Measurements from ENCODE around the gene GARNL3. TPM values are rescaled to one million over a fixed set of nuclear protein-coding genes. Genes with fewer than 3 reads are reported as not detected.

The GARNL3 gene
- total RNA-seq, 5 donors from 2014 or later (not counting 1 experiment from before 2014, with no cell fraction given) = 3.3 to 5.7 (median 3.6) TPM

GRCh38 chr9:127380479-127380878, 115.9 kb downstream of the GARNL3 start:
- POLR2A ChIA-PET = no interaction called here
- H3K4me3 ChIP-seq (ENCODE audit: control insufficient read depth in 1 of 2, extremely low read depth in 1 of 2, low read length in 1 of 2) = no peak overlapping the region

GRCh38 chr9:127382541-127382940, 118.0 kb downstream of the GARNL3 start:
- H3K4me1 ChIP-seq (ENCODE audit: control insufficient read depth in 1 of 2, extremely low read depth in 1 of 2, insufficient read depth in 2 of 2, low read length in 2 of 2) = peaks cover 0 to 8% of the 10 kb centered on the region in 2 experiments
- peaks cover 0 to 10% (median 0%) of the 10 kb centered on the region in 3 donors for H3K9me3 Mint-ChIP-seq
- no peak overlapping the region for H3K27ac ChIP-seq (ENCODE audit: low read length)
- peaks cover 2% of the 10 kb centered on the region for H3K9me3 ChIP-seq
- H3K27me3 ChIP-seq (replicated peaks in 1 of 2; ENCODE audit: control insufficient read depth in 2 of 2, extremely low read depth in 1 of 2, insufficient read depth in 2 of 2, low read length in 1 of 2) = peaks cover 5 to 76% of the 10 kb centered on the region in 2 experiments
- no peaks in the 10 kb centered on the region for H3K36me3 Mint-ChIP-seq
- H3K27me3 Mint-ChIP-seq = peaks cover 61 to 77% of the 10 kb centered on the region in 2 donors
- no peak overlapping the region for H3K4me3 ChIP-seq (ENCODE audit: control insufficient read depth in 1 of 2, extremely low read depth in 1 of 2, low read length in 1 of 2)
- CTCF ChIA-PET = no interaction called here
- POLR2A ChIA-PET = no interaction called here
- H3K4me3 Mint-ChIP-seq = no peak overlapping the region
- no peak for ATAC-seq (replicated peaks in 1 of 4)
- DNase-seq = no peak
- no peak overlapping the region for H3K27ac Mint-ChIP-seq
- H3K36me3 ChIP-seq (ENCODE audit: control insufficient read depth in 2 of 2, extremely low read depth in 1 of 2, insufficient read depth in 1 of 2, low read length in 1 of 2) = no peaks in the 10 kb centered on the region
- H3K4me1 Mint-ChIP-seq = peaks cover 6 to 18% (median 7%) of the 10 kb centered on the region in 3 donors
- no CpG with 5 or more reads among the region's 2 CpGs for WGBS (ENCODE audit: insufficient coverage)

More at GRCh38 chr9:127380479-127380878, 115.9 kb downstream of the GARNL3 start:
- H3K4me1 Mint-ChIP-seq = peaks cover 0 to 2% (median 0%) of the 10 kb centered on the region in 3 donors
- peaks cover 0 to 10% (median 0%) of the 10 kb centered on the region in 3 donors for H3K9me3 Mint-ChIP-seq
- H3K36me3 Mint-ChIP-seq = no peaks in the 10 kb centered on the region
- Histone ChIP-seq H3K9me3 (peaks cover 2% of the 10 kb centered on the region), H3K27ac (ENCODE audit: low read length) (no peak overlapping the region), H3K27me3 (replicated peaks in 1 of 2; ENCODE audit: control insufficient read depth in 2 of 2, extremely low read depth in 1 of 2, insufficient read depth in 2 of 2, low read length in 1 of 2) (peaks cover 7 to 68% of the 10 kb centered on the region in 2 experiments), H3K4me1 (ENCODE audit: control insufficient read depth in 1 of 2, extremely low read depth in 1 of 2, insufficient read depth in 2 of 2, low read length in 2 of 2) (no peaks in the 10 kb centered on the region), H3K36me3 (ENCODE audit: control insufficient read depth in 2 of 2, extremely low read depth in 1 of 2, insufficient read depth in 1 of 2, low read length in 1 of 2) (no peaks in the 10 kb centered on the region)
- H3K27me3 Mint-ChIP-seq = peaks cover 57 to 77% of the 10 kb centered on the region in 2 donors
- no peak for DNase-seq
- no peak overlapping the region for H3K27ac Mint-ChIP-seq
- H3K4me3 Mint-ChIP-seq = no peak overlapping the region
- no peak for ATAC-seq (replicated peaks in 1 of 4)
- CTCF ChIA-PET = no interaction called here
- WGBS (ENCODE audit: insufficient coverage) = 95% methylated on average over 3 of the region's 3 CpGs

GRCh38 chr9:127384016-127384730, 119.6 kb downstream of the GARNL3 start:
- 81% methylated on average over 11 of the region's 11 CpGs for WGBS (ENCODE audit: insufficient coverage)
- H3K27me3 ChIP-seq (replicated peaks in 1 of 2; ENCODE audit: control insufficient read depth in 2 of 2, extremely low read depth in 1 of 2, insufficient read depth in 2 of 2, low read length in 1 of 2) = peaks cover 5 to 69% of the 10 kb centered on the region in 2 experiments

DNA sequence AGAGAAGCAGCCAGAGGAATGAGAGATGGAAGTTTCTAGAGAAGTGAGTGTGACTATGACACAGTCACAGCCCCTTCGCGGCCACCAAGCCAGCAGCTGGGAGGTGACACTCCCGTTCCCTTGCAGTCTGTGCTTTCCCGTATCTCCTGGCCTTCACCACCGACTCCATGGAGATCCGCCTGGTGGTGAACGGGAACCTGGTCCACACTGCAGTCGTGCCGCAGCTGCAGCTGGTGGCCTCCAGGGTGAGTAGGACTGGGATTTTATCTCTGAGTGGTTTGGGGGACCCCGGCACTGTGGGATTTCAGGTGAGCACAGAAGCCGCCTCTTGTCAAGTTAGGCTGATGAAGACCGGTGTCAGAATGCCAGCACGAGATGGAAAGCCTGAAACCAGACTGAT, 120.3 kb downstream of the GARNL3 start:
- H3K4me1 ChIP-seq (ENCODE audit: control insufficient read depth in 1 of 2, extremely low read depth in 1 of 2, insufficient read depth in 2 of 2, low read length in 2 of 2) = peaks cover 14 to 30% of the 10 kb centered on the region in 2 experiments
- H3K36me3 ChIP-seq (ENCODE audit: control insufficient read depth in 2 of 2, extremely low read depth in 1 of 2, insufficient read depth in 1 of 2, low read length in 1 of 2) = no peaks in the 10 kb centered on the region
- peaks cover 5 to 72% of the 10 kb centered on the region in 2 experiments for H3K27me3 ChIP-seq (replicated peaks in 1 of 2; ENCODE audit: control insufficient read depth in 2 of 2, extremely low read depth in 1 of 2, insufficient read depth in 2 of 2, low read length in 1 of 2)
- no peak overlapping the region for H3K4me3 ChIP-seq (ENCODE audit: control insufficient read depth in 1 of 2, extremely low read depth in 1 of 2, low read length in 1 of 2)
- Mint-ChIP-seq H3K4me3 (no peak overlapping the region), H3K4me1 (peaks cover 24 to 35% (median 26%) of the 10 kb centered on the region in 3 donors), H3K27ac (no peak overlapping the region), H3K9me3 (peaks cover 0 to 4% (median 0%) of the 10 kb centered on the region in 3 donors), H3K36me3 (no peaks in the 10 kb centered on the region), H3K27me3 (peaks cover 54 to 73% of the 10 kb centered on the region in 2 donors)
- peaks cover 2% of the 10 kb centered on the region for H3K9me3 ChIP-seq
- no peak for DNase-seq
- whole genome bisulfite sequencing (ENCODE audit: insufficient coverage) = 89% methylated on average over 12 of the region's 13 CpGs
- POLR2A ChIA-PET = no interaction called here
- CTCF ChIA-PET = interaction anchor here in 1 of 2 donors (0.5 kb wide), 1 partner anchor 18 kb away, joined by 8 read pairs; no protein-coding TSS in a partner anchor
- no peak overlapping the region for H3K27ac ChIP-seq (ENCODE audit: low read length)
- ATAC-seq (replicated peaks in 1 of 4) = no peak

More at GRCh38 chr9:127384016-127384730, 119.6 kb downstream of the GARNL3 start:
- Mint-ChIP-seq H3K27me3 (peaks cover 58 to 74% of the 10 kb centered on the region in 2 donors), H3K27ac (no peak overlapping the region), H3K36me3 (no peaks in the 10 kb centered on the region), H3K4me3 (no peak overlapping the region), H3K4me1 (peaks cover 21 to 32% (median 21%) of the 10 kb centered on the region in 3 donors), H3K9me3 (peaks cover 0 to 8% (median 0%) of the 10 kb centered on the region in 3 donors)
- CTCF ChIA-PET = no interaction called here
- Histone ChIP-seq H3K9me3 (peaks cover 2% of the 10 kb centered on the region), H3K4me3 (ENCODE audit: control insufficient read depth in 1 of 2, extremely low read depth in 1 of 2, low read length in 1 of 2) (no peak overlapping the region), H3K27ac (ENCODE audit: low read length) (no peak overlapping the region), H3K36me3 (ENCODE audit: control insufficient read depth in 2 of 2, extremely low read depth in 1 of 2, insufficient read depth in 1 of 2, low read length in 1 of 2) (no peaks in the 10 kb centered on the region), H3K4me1 (ENCODE audit: control insufficient read depth in 1 of 2, extremely low read depth in 1 of 2, insufficient read depth in 2 of 2, low read length in 2 of 2) (peaks cover 11 to 24% of the 10 kb centered on the region in 2 experiments)
- DNase-seq (peak in 1 of 35 experiments; percentile 2), ATAC-seq (replicated peaks in 1 of 4) (no peak)
- POLR2A ChIA-PET = no interaction called here

DNA sequence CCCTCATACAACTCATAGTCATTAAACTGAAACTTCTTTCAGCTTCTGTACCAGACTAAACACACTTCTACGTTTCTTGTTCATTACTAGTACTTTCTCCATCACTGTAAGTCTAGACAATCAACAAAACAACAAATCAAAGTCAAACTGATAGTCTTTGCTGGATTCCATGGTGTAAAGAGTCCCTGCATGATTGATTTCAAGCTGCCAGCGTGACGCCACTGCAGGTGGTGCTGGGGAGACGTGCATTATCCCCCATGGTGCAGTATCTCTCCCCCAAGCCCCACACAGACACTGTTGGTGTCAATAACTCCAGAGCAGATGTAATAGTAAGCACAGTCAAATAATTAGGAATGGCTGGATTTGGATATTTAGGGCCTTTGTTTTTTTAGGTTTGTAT, 121.7 kb downstream of the GARNL3 start:
- ChIA-PET POLR2A (no interaction called here), CTCF (no interaction called here)
- no CpG with 5 or more reads among the region's 4 CpGs for WGBS (ENCODE audit: insufficient coverage)
- Histone ChIP-seq H3K4me3 (ENCODE audit: control insufficient read depth in 1 of 2, extremely low read depth in 1 of 2, low read length in 1 of 2) (no peak overlapping the region), H3K4me1 (ENCODE audit: control insufficient read depth in 1 of 2, extremely low read depth in 1 of 2, insufficient read depth in 2 of 2, low read length in 2 of 2) (peaks cover 14 to 37% of the 10 kb centered on the region in 2 experiments), H3K36me3 (ENCODE audit: control insufficient read depth in 2 of 2, extremely low read depth in 1 of 2, insufficient read depth in 1 of 2, low read length in 1 of 2) (no peaks in the 10 kb centered on the region), H3K27me3 (replicated peaks in 1 of 2; ENCODE audit: control insufficient read depth in 2 of 2, extremely low read depth in 1 of 2, insufficient read depth in 2 of 2, low read length in 1 of 2) (peaks cover 3 to 74% of the 10 kb centered on the region in 2 experiments), H3K27ac (ENCODE audit: low read length) (no peak overlapping the region), H3K9me3 (no peaks in the 10 kb centered on the region)
- DNase-seq (no peak), ATAC-seq (replicated peaks in 1 of 4) (no peak)
- Mint-ChIP-seq H3K27ac (no peak overlapping the region), H3K36me3 (no peaks in the 10 kb centered on the region), H3K4me1 (peaks cover 28 to 41% (median 30%) of the 10 kb centered on the region in 3 donors), H3K9me3 (no peaks in the 10 kb centered on the region), H3K27me3 (peaks cover 53 to 75% of the 10 kb centered on the region in 2 donors), H3K4me3 (no peak overlapping the region)

GRCh38 chr9:127386981-127387380, 122.4 kb downstream of the GARNL3 start:
- H3K4me3 Mint-ChIP-seq = no peak overlapping the region
- H3K27me3 ChIP-seq (replicated peaks in 1 of 2; ENCODE audit: control insufficient read depth in 2 of 2, extremely low read depth in 1 of 2, insufficient read depth in 2 of 2, low read length in 1 of 2) = peaks cover 7 to 76% of the 10 kb centered on the region in 2 experiments
- H3K36me3 ChIP-seq (ENCODE audit: control insufficient read depth in 2 of 2, extremely low read depth in 1 of 2, insufficient read depth in 1 of 2, low read length in 1 of 2) = no peaks in the 10 kb centered on the region
- no peaks in the 10 kb centered on the region for H3K9me3 ChIP-seq
- no peaks in the 10 kb centered on the region for H3K36me3 Mint-ChIP-seq
- peaks cover 55 to 76% of the 10 kb centered on the region in 2 donors for H3K27me3 Mint-ChIP-seq
- peaks cover 14 to 37% of the 10 kb centered on the region in 2 experiments for H3K4me1 ChIP-seq (ENCODE audit: control insufficient read depth in 1 of 2, extremely low read depth in 1 of 2, insufficient read depth in 2 of 2, low read length in 2 of 2)
- H3K27ac ChIP-seq (ENCODE audit: low read length) = no peak overlapping the region
- H3K4me1 Mint-ChIP-seq = peaks cover 28 to 43% (median 30%) of the 10 kb centered on the region in 3 donors
- no peak overlapping the region for H3K27ac Mint-ChIP-seq
- POLR2A ChIA-PET = no interaction called here
- no peak overlapping the region for H3K4me3 ChIP-seq (ENCODE audit: control insufficient read depth in 1 of 2, extremely low read depth in 1 of 2, low read length in 1 of 2)
- 96% methylated on average over 5 of the region's 10 CpGs for WGBS (ENCODE audit: insufficient coverage)
- DNase-seq (peak in 1 of 35 experiments; percentile 5), ATAC-seq (replicated peaks in 1 of 4) (no peak)
- H3K9me3 Mint-ChIP-seq = no peaks in the 10 kb centered on the region
- CTCF ChIA-PET = no interaction called here
